Fibroblast of the aortic adventitia (primary cell): ENCODE data around the gene ANKRD11. TPM values are rescaled to one million over a fixed set of nuclear protein-coding genes. Genes with fewer than 3 reads are reported as not detected.
"Not testable (repeated sequence)": the region's sequence is repeated elsewhere in the genome, so short reads cannot be mapped to it uniquely, and the experiment has no call there.

ENCODE experiments used
- DNase-seq: peaks from one replicate; pipeline ENCODE4 v3.0.0-alpha.2; 2010; ENCODE audit warnings: low read depth
- H3K4me3 ChIP-seq: 2 replicates; pipeline ENCODE4 v1.5.1; 2011; ENCODE audit warnings: low read depth, mild to moderate bottlenecking, control low read depth, low read length, moderate library complexity
- total RNA-seq: library from RNA; depleted of rRNA; stranded (reverse); fragments of >200 nt; gene quantifications from 2 replicates; pipeline ENCODE4 v1.2.3, GENCODE V29; 2012; ENCODE audit warnings: low replicate concordance
- TF ChIP-seq, protein P1 (sequence below): IDR thresholded peaks from 2 replicates; pipeline ENCODE4 v1.5.1; 2011; ENCODE audit warnings: mild to moderate bottlenecking, low read length, control low read depth, inconsistent platforms; ENCODE audit not compliant: insufficient read depth

Gene ANKRD11
- total RNA-seq, 1 donor: 78.9 TPM

DNA sequence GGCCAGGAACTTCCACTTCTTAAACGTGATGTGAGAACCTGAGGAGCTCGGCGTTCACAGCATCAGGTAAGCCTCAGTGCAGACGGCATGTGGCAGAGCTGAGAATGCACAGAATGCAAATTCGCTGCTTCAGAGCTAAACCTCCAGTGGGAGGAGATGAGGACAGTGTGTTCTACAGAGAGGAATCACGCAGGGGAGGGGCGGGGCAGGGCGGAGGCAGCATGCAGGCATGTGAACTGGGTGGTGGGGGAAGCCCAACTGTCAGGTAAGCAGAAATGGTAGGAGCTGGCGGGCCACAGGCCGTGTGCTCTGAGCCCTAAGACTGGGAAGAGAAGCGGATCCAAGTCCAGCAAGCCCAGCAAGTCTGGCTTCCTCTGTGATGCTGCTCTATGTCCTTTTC lies 178.2 kb downstream of the ANKRD11 start:
- TF ChIP-seq, protein P1, sequence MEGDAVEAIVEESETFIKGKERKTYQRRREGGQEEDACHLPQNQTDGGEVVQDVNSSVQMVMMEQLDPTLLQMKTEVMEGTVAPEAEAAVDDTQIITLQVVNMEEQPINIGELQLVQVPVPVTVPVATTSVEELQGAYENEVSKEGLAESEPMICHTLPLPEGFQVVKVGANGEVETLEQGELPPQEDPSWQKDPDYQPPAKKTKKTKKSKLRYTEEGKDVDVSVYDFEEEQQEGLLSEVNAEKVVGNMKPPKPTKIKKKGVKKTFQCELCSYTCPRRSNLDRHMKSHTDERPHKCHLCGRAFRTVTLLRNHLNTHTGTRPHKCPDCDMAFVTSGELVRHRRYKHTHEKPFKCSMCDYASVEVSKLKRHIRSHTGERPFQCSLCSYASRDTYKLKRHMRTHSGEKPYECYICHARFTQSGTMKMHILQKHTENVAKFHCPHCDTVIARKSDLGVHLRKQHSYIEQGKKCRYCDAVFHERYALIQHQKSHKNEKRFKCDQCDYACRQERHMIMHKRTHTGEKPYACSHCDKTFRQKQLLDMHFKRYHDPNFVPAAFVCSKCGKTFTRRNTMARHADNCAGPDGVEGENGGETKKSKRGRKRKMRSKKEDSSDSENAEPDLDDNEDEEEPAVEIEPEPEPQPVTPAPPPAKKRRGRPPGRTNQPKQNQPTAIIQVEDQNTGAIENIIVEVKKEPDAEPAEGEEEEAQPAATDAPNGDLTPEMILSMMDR: no peak
- DNase-seq: no peak
- no peak overlapping the region for H3K4me3 ChIP-seq

DNA sequence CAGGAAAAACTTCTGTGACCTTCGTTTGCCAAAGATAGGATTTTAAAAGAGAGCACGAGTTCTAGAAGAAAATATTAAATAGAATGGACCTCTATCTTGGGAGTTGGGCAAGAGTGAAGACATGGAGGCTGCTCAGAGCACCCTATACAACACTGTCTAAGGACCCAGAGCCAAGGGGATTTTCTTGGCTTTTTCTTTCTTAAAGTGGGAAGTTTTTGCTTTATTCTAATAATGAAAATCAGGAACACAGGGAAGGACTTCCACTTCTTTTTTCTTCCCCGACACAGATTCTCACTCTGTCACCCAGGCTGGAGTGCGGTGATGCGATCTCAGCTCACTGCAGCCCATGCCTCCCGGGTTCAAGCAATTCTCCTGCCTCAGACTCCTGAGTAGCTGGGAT lies 178.7 kb downstream of the ANKRD11 start:
- DNase-seq: no peak
- H3K4me3 ChIP-seq: no peak overlapping the region
- TF ChIP-seq, protein P1: no peak

DNA sequence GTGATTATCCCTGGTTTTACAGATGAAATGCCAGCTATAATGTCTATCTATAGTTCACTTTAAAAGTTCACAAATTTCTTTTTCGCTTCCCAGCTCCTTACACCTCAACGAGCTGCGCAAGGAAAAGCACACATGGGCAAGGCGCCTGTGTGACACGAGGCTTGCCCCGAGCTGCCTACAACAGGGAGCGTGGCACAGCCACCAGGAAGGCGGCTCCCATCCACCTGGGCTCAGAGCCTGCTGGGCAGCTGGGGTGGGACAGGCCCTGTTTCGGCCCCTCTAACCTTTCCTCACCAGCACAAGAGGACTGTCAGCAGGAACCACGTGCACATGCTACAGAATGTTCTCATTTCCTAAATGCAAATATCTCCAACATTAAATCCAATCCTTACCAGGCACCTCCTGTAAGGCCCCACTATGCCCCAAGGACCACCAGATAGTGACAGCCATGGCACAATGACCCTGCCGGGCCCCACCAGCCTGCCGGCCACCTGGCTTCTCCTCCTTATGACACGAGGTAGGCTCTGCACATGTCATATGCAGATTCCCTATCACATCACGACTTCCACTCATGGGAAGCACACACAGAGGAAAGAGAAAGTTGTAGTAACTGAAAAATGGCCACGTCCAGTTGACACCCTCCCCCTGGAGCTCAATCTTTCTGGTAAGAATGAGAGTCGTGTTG lies 180.8 kb downstream of the ANKRD11 start:
- TF ChIP-seq, protein P1: no peak
- no peak overlapping the region for H3K4me3 ChIP-seq
- DNase-seq: no peak

DNA sequence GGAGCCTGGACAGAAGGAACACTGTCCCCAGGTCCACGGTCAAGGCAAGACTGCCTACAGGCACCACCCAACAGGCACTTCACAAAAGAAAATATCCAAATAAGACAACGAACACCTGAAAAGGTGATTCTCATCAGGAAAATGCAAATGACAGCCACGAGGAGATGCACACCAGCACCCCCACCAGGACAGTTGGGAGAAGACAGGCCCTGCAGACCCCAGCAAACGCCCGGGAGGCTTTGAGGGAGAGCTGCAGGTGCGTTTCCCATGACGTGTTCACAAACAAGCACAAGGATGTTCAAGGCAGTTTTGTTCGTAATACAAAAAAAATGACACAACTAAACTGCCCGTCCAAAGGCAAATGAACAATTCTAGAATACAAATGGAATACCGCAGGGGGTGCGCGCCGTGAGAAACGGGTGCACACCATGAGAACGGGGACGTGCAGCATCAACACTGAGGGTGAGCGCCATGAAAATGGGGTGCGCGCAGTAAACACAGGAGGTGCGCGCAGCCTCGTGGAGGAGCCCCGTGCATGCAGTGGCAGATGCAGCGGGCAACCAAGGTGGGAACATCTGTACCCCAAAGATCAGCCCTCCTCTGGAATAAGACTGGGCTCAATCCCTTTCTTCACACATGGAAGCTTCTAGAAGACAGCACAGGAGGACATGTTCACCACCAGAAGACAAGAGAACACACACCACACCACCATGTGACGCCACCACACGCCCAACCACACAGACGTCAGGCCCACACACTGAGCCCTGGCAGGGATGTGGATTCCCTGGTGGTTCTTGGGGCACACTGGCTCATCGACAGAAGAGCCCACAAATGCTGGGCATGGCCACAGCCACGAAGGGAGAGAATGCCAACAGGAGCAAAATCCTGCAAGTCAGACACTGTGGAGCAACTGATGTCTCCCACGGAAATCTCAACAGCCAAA lies 181.7 kb downstream of the ANKRD11 start:
- DNase-seq: no peak
- H3K4me3 ChIP-seq: no peak overlapping the region
- TF ChIP-seq, protein P1: peak; percentile 50

DNA sequence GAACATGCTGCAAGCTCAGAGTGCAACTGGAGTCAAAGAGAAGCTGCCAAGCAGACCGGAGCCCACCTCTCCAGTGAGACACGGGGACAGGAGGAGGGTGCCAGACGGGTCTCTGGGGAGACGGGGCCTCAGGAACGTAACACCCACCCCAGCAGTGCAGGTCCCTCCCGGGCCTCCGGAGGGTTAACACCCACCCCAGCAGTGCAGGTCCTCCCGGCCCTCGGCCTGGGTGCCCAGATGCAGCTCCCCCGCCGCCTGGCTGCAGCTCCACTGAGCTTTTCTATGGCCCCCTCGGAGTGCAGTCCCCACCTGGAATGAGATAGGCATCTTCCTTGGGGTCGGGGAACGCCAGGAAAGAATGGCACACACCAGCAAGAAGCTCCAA lies 182.9 kb downstream of the ANKRD11 start:
- DNase-seq: no peak
- TF ChIP-seq, protein P1: no peak
- no peak overlapping the region for H3K4me3 ChIP-seq

DNA sequence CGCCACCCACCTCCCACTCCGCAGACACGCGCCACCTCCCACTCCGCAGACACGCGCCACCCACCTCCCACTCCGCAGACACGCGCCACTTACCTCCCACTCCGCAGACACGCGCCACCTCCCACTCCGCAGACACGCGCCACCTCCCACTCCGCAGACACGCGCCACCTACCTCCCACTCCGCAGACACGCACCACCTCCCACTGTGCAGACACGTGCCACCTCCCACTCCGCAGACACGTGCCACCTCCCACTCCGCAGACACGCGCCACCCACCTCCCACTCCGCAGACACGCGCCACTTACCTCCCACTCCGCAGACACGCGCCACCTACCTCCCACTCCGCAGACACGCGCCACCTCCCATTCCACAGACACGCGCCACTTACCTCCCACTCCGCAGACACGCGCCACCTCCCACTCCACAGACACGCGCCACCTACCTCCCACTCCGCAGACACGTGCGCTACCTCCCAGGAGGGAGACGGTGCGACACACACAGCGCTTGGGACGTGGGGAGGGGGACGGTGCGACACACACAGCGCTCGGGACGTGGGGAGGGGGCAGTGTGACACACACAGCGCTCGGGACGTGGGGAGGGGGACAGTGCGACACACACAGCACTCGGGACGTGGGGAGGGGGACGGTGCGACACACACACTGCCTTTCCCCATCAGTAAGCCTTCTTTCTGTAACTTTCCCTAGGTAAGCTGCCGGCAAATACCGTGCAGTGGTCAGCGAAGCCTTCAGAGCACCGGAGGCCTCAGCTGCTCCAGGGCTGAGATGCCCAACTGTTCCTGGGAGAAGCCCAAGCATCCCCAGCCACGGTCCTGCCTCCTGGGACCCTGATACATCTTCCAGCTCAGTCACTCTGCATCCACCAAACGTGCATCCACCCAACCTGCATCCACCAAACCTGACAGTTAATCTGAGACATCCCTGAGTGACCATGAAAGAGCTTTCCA lies 183.6 kb downstream of the ANKRD11 start:
- not testable (repeated sequence) for H3K4me3 ChIP-seq, DNase-seq
